WTC11 (cell line): Measurements from ENCODE around the gene B4GALT2.
A peak's percentile ranks its signal among the peaks of the same experiment; 100 is the strongest.

Experiments used
- ATF1 ChIP-seq: sonication (generic); formaldehyde crosslinking; IDR thresholded peaks from 2 replicates; pipeline ENCODE4 v1.8.1; 2023; ENCODE audit warnings: mild to moderate bottlenecking, moderate library complexity, missing genetic modification reagents
- ATF2 ChIP-seq: sonication (generic); formaldehyde crosslinking; IDR thresholded peaks from 2 replicates; pipeline ENCODE4 v1.8.1; 2022; ENCODE audit warnings: low read depth, missing genetic modification reagents, borderline replicate concordance
- CBFB ChIP-seq: sonication (generic); formaldehyde crosslinking; IDR thresholded peaks from 2 replicates; pipeline ENCODE4 v1.8.1; 2022; ENCODE audit warnings: mild to moderate bottlenecking, low read depth, missing genetic modification reagents
- CREB1 ChIP-seq: sonication (generic); formaldehyde crosslinking; IDR thresholded peaks from 2 replicates; pipeline ENCODE4 v1.8.0; 2023; ENCODE audit warnings: mild to moderate bottlenecking, missing genetic modification reagents
- CREM ChIP-seq: sonication (generic); formaldehyde crosslinking; IDR thresholded peaks from 2 replicates; pipeline ENCODE4 v1.8.1; 2022; ENCODE audit warnings: mild to moderate bottlenecking, missing genetic modification reagents, moderate library complexity
- MAX ChIP-seq: sonication (generic); formaldehyde crosslinking; IDR thresholded peaks from 2 replicates; pipeline ENCODE4 v1.8.0; 2022; ENCODE audit warnings: mild to moderate bottlenecking, missing genetic modification reagents
- NFYB ChIP-seq: sonication (generic); formaldehyde crosslinking; conservative IDR thresholded peaks from 2 replicates; pipeline ENCODE4 v1.8.0; 2022; ENCODE audit warnings: low read depth, missing genetic modification reagents
- NR2C2 ChIP-seq: sonication (generic); formaldehyde crosslinking; IDR thresholded peaks from 2 replicates; pipeline ENCODE4 v1.8.0; 2022; ENCODE audit warnings: mild to moderate bottlenecking, missing genetic modification reagents
- SMAD4 ChIP-seq: sonication (generic); formaldehyde crosslinking; IDR thresholded peaks from 2 replicates; pipeline ENCODE4 v1.8.0; 2022; ENCODE audit warnings: mild to moderate bottlenecking, missing genetic modification reagents
- STAT6 ChIP-seq: sonication (generic); formaldehyde crosslinking; conservative IDR thresholded peaks from 2 replicates; pipeline ENCODE4 v1.8.1; 2023; ENCODE audit warnings: mild to moderate bottlenecking, low read depth, missing genetic modification reagents, moderate library complexity
- USF2 ChIP-seq: sonication (generic); formaldehyde crosslinking; IDR thresholded peaks from 2 replicates; pipeline ENCODE4 v1.8.1; 2023; ENCODE audit warnings: mild to moderate bottlenecking, missing genetic modification reagents, moderate library complexity
- ZNF232 ChIP-seq: sonication (generic); formaldehyde crosslinking; IDR thresholded peaks from 2 replicates; pipeline ENCODE4 v1.8.0; 2022; ENCODE audit warnings: mild to moderate bottlenecking, missing genetic modification reagents
- TF ChIP-seq, protein P1 (sequence below): fragments of 200-600 bp; IDR thresholded peaks from 2 replicates; pipeline ENCODE4 v1.8.0; 2022; ENCODE audit warnings: antibody characterized with exemption
- TF ChIP-seq, protein P2 (sequence below): fragments of 250-450 bp; sonication (Bioruptor Pico); IDR thresholded peaks from 2 replicates; pipeline ENCODE4 v1.9.0; 2021; ENCODE audit warnings: mild to moderate bottlenecking, borderline replicate concordance

GRCh38 chr1:43946236-43947060 is 32.6 kb upstream of the B4GALT2 start, which contains the start of gene IPO13:
- TF ChIP-seq, protein P1, sequence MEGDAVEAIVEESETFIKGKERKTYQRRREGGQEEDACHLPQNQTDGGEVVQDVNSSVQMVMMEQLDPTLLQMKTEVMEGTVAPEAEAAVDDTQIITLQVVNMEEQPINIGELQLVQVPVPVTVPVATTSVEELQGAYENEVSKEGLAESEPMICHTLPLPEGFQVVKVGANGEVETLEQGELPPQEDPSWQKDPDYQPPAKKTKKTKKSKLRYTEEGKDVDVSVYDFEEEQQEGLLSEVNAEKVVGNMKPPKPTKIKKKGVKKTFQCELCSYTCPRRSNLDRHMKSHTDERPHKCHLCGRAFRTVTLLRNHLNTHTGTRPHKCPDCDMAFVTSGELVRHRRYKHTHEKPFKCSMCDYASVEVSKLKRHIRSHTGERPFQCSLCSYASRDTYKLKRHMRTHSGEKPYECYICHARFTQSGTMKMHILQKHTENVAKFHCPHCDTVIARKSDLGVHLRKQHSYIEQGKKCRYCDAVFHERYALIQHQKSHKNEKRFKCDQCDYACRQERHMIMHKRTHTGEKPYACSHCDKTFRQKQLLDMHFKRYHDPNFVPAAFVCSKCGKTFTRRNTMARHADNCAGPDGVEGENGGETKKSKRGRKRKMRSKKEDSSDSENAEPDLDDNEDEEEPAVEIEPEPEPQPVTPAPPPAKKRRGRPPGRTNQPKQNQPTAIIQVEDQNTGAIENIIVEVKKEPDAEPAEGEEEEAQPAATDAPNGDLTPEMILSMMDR: peak; percentile 66
- TF ChIP-seq, protein P2, sequence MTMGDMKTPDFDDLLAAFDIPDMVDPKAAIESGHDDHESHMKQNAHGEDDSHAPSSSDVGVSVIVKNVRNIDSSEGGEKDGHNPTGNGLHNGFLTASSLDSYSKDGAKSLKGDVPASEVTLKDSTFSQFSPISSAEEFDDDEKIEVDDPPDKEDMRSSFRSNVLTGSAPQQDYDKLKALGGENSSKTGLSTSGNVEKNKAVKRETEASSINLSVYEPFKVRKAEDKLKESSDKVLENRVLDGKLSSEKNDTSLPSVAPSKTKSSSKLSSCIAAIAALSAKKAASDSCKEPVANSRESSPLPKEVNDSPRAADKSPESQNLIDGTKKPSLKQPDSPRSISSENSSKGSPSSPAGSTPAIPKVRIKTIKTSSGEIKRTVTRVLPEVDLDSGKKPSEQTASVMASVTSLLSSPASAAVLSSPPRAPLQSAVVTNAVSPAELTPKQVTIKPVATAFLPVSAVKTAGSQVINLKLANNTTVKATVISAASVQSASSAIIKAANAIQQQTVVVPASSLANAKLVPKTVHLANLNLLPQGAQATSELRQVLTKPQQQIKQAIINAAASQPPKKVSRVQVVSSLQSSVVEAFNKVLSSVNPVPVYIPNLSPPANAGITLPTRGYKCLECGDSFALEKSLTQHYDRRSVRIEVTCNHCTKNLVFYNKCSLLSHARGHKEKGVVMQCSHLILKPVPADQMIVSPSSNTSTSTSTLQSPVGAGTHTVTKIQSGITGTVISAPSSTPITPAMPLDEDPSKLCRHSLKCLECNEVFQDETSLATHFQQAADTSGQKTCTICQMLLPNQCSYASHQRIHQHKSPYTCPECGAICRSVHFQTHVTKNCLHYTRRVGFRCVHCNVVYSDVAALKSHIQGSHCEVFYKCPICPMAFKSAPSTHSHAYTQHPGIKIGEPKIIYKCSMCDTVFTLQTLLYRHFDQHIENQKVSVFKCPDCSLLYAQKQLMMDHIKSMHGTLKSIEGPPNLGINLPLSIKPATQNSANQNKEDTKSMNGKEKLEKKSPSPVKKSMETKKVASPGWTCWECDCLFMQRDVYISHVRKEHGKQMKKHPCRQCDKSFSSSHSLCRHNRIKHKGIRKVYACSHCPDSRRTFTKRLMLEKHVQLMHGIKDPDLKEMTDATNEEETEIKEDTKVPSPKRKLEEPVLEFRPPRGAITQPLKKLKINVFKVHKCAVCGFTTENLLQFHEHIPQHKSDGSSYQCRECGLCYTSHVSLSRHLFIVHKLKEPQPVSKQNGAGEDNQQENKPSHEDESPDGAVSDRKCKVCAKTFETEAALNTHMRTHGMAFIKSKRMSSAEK (CRISPR knock-in tag): no peak
- TF ChIP-seq ATF1 (CRISPR knock-in tag): no peak
- no peak for TF ChIP-seq CREB1 (CRISPR knock-in tag)
- TF ChIP-seq USF2 (CRISPR knock-in tag): peak; percentile 95
- TF ChIP-seq NR2C2: no peak
- no peak for TF ChIP-seq SMAD4 (CRISPR knock-in tag)
- TF ChIP-seq CREM (CRISPR knock-in tag): peak; percentile 32; the same call in 1 of the 2 replicates
- TF ChIP-seq CBFB (CRISPR knock-in tag): no peak; the same call in 1 of the 2 replicates
- TF ChIP-seq STAT6 (CRISPR knock-in tag): no peak
- TF ChIP-seq ATF2 (CRISPR knock-in tag): no peak
- TF ChIP-seq NFYB (CRISPR knock-in tag): no peak
- peak; percentile 98 for TF ChIP-seq MAX (CRISPR knock-in tag)
- TF ChIP-seq ZNF232: 0 out of 2 replicates have a peak, but pooled peaks have one; percentile 50
